HG03280 (cell line): ENCODE data around the gene UNC5C.

Source experiments
- ATAC-seq: cut with Tn5 transposase; IDR thresholded peaks from one replicate; pipeline ENCODE4 v1.9.1; 2021; ENCODE audit warnings: mild to moderate bottlenecking, moderate library complexity; ENCODE audit not compliant: unreplicated experiment

The UNC5C gene

DNA sequence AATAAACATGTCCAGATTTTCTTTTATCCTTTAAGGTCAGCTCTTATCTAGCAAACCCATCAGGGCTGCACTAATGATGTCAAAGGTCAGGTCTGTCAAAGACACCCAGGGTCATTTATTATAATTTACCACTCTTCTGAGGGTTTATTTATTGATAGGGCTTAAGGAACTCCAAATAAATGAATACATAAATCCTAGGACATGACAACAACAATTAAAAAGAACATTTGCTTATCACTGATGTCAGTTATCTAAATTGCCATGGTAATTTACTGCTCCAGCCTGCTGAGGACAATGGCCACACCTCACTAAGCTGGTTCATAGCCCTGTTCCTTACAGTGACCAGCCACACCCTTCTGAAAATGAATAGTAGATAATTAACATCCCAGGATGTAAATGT, 317.1 kb downstream of the UNC5C start:
- ATAC-seq, result no peak

DNA sequence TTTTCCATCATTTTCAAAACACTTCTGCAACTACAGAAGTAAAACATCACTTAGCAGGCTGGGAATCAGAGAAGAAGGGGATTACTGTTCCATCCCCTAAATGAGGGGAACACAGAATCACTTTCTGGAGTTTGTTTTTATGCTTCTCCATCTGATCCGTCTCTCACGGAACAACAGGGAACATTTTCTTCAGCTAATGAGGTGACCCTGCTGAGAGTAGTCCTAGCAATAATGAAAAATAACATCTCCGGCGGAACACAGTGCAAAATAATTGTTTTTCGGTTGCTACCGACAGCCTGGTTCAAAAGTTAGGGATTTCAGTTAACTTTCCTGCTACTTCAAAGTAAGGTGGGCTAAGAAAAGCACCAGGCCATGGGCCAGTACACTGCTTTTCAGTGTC, 322.9 kb downstream of the UNC5C start:
- no peak for ATAC-seq

DNA sequence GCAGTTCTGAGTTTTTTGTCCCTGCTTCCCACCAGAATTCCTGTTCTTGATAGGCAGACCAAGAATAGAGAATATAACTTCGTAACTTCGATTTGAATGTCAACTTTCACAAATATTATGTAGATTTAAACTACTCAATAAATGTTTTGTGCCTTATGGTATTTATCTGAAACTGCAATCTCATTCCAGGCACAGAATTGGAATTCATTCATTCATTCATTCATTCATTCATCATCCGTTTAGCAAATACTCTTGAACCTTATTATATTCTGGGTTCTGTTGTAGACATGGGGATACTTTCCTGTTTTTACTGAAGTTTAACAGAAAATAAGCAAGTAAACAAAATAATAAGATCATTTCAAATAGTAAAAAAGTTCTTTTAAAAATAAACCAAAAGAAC, 324.4 kb downstream of the UNC5C start:
- ATAC-seq, result no peak

DNA sequence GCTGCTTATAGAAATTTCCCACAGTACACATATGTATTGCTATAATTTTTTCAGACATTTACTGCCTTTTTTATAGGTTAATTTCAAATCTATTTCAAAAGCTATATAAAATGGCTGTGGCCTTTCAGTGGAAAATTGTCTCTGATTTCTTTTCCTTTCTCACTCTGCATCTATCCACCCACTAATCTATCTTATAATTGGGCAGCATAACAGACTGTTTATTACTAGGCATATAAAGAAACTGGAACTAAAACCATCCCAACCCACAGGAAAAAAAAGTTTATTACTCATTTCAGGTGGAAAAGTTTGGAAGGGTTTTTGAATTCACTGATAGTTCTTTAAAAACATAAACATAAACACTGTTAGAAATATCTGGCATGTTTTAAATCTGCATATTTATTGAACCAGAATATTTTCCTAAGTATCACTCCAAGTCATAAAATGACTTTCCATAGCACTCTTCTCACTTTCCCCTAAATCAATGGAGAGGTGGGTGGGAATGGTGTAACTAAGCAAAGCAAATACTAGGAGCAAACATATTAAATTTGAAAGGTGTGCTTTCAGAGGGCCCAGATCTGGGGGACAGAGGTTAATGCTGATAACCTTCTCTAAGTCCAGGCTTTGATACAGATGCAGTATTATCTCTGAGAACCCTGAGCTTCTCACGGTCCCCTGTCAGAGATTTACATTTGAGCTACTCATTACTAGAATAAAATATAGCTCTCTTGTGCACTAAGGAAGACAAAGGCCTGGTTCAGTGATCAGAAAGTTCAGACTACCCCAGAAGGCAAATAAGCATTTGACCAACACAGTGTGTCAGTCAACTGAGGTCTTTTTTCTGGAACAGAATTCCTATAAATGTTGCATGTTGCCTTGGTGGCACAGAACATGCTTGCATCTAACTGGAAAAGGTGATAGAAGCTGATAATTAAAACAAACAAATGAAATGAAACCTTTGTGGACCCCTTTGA, 328.3 kb downstream of the UNC5C start:
- no peak for ATAC-seq

DNA sequence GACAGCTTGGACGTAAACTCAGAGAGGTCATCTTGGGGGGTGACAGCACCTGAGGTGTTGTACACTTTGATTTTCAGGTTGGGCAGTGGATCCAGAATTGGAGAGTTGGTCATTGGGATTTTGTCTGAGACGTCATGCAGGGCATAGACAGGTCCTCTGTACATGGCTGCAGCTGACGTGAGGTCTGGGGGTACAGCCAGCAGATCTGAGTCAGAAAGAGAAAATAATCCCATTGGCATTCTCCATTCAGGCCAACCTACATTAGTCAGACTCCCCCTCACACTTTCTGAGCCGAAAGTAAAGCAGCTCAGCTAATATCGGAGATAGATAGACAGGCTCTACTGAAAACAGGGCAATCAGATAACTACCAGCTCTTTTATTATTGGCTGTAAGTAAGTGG, 329.7 kb downstream of the UNC5C start:
- no peak for ATAC-seq

DNA sequence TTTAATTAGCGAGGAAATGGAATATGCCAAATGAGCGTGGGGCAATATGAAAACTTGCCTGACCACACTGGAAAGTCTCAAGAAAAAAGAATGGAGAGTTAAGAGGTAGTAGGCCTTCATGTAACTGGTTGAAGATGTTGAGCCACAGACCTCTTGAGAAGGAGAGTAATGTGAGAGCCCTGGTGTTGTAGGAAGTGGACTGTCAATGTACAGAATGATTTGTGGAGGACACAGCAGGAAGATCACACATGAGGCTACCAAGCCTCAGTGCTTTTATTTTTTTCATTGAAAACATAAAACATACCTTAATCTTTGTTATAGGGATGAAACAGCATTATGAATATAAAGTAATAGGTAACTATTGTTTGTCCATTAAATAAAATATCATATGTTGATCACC, 331.6 kb downstream of the UNC5C start:
- no peak for ATAC-seq

DNA sequence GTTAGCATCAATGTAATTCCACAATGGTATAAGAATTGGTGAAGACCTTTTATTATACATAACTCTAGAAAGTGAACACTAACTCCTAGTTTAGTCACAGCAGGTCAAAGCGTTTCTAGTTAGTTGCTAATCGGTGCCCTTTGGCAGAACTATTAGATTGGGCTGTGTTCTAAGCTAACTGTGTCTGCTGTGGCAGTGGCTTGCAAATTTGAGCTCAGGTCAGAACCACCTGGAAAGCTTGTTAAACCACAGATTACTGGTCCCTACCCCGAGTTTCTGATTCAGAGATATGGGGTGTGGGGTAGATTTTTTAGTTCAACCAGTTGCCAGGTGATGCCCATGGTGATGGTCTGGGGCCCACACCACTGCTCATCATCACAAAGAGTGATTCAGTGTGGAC, 332.1 kb downstream of the UNC5C start:
- ATAC-seq, result no peak

DNA sequence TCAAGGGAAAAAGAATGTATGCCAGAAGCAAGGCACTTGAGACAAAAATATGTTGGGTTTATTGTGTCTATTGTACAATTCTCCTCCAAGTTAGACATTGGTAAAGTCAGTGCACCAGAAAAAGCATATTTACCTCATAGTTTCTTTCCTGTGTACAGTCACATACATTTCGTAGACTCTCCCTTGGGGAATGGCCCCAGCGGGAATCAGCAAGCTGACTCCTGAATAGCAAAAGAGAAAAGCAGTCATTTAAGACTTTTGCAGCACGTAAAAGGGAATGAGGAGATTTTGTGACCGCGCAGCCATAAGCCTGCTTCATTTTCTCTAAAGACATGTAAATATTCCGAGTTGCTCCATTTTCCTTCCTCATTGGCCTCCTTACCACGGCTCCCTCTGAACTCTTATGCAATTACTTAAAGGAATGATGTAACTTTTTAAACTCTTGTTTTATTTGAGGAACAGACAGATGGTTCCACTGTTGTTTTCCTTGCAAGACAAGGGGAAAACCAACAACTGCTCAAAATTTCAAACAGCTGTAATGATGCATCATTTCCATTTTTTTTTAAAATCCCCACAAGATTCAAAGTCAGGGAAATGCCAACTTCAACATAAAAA, 332.7 kb downstream of the UNC5C start:
- ATAC-seq, result no peak

DNA sequence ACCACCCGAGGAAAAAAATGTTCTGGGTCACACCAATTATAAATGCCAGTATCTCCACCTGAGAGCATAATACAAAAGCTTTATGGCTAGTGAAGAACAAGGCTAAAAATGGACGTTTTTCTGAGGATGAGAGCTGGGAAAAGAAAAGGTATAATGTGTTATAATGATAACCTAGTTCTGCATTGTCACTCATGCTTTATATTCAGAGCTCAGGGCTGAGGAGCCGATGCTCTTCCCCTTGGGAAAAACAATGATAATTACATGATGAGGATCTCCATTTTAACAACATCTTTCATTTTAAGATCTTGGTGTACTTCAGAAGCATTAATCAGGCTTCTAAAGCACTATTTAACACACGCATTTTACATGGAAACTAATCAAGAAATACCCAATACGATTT, 333.7 kb downstream of the UNC5C start:
- no peak for ATAC-seq

DNA sequence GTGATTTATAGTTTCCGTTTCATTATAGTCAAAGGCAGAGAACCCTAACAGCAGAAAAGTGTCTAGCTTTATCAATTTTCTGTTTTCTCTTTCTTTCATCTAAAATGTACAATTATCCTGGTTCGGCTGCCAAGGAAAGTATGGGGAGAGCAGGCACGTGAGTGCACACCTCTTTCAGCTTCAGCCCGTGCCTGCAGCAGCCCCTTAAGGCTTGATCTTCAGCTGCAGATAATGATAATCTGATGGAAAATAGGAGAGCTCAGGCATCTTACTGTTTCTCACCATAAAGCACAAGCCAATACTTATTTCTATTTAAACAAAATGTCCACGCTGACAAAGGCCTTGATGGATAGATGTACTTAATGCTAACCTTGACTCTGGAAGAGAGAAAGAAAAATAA, 334.4 kb downstream of the UNC5C start:
- ATAC-seq, result no peak

DNA sequence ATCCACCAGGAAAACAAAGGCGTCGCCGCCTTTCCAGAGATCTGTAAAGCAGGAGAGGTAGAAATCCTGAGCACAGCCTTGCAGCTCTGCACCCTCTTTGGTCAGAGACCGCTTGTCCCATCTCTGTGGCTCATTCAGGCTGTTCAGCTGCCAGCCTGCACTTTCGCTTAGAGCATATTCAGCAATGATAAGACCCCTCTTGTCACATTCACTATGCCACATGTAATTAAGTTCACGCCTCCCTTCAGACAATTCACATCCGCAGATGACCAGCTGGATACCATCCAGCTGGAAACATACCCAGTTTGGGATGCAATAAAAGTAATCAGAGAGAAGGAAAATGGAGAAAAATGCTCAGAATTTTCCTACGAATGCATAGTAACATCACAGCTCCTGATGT, 335.4 kb downstream of the UNC5C start:
- no peak for ATAC-seq

DNA sequence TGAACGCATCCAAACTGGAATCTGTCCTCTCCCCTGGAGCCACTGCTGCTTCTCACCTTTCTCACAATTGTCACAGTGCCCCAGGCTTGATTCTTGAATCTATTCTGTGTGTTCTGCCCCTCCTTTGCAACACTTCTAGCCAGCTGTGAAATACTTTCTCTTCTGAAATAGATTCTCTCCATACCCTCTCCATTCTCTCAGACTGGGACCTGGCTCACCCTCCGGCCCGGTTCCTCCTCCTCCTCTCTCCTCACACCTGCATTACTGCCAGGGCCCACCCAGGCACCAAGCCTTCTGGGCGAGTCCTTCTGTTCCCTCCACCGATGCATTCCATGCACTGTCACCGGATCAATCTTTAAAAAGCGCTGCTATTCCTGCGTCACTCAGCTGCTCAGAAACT, 336.1 kb downstream of the UNC5C start:
- ATAC-seq, result no peak

DNA sequence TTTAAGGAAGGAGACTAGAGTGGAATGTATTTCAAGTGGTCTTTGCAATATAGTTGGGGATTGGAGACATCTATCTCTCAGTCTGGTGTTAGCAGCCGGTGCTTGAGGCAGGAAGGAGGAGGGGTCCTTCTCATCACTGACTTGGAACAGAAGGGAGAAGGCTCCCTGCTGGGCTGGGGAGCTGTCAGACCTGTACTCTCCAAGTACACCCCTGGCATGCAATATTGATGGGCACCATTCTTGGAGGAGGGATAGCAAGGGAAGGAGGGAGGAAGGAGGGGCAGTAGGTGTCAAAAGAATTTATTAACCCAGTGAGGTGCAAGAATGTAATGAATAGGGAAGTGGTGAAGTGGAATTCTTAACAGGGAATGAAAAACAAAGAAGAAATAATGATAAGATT, 338.8 kb downstream of the UNC5C start:
- no peak for ATAC-seq

DNA sequence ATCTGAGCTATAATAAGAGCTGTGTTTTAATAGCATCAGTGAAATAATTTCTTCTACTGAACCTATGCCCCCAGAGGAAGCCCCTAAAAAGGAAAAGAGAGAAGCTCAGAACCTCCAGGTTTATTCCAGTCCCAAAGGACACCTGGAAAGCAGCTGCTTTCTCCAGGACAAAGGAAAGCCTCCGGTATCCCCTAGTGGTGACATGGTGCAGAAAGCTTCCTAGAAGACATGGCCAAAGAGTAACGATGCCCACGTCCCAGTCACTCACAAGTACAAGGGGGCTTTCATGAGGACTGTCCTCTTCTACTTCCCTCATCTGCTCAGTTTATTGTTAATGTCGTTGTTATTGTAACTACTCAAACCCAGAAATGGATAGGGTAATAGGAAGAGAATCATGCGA, 343.9 kb downstream of the UNC5C start:
- ATAC-seq, result no peak

DNA sequence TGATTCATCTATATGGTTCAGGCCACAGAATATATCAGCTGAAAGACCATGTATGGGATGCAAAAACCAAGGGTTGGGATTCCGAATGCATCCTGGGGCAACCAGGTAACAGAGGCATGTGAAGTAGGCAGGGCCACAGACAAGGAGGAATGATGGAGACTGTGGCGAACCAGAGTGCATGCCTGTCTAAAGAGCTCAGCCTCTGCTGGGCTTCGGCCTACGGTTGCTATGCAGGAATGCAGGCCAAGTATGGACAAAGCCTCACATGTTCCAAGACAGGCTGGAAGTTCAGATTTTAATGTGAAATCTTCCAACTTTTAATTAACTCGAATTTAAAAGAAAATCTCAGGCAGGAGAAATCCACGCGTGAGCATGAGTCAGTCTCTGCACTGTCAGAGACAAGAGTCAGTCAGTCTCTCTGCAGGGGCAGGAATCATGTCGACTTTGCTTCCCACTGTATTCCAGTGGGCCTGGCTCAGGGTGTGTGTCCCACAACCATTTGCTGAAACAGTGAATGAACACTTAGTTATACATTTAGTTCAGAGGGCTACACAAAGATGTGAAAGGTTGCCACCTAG, 344.4 kb downstream of the UNC5C start:
- no peak for ATAC-seq

DNA sequence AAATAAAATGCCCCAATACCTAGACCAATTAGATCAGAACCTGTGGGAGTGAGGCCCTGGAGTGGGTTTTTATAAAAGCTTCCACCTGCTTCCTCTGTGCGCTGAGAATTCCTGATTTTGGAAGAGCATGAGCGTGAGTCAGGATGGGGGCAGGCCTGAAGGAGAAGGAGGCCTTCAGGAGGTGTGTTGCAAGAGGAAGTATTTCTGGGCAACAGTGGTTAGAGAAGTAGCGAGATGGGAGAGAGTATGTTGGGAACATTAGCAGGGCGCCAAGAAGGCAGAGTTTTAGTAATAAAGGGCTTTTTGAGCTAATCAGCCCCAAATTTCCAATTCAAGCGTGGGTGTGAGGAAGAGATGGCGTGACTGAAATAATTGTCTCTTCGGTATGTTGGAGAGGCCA, 349.8 kb downstream of the UNC5C start:
- ATAC-seq, result no peak

DNA sequence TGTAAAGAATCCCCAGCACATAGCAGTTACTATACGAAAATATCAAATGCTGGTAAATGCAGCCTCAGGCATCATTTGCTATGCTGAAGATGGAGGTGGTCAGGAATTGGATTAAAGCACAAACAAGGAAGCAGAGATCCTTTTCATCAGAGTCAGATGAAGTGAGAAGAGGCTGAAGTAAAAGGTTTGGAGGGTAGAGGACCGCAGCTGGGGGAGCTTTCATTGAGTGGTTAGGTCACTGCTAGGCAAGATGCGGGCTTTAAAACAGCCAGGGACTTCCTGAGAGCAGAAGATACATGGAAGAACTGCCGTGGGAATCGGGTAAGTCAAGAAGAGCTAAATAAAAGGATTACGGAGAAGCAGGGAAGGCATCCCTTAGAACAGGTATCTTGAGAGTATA, 351.4 kb downstream of the UNC5C start:
- ATAC-seq, result no peak

DNA sequence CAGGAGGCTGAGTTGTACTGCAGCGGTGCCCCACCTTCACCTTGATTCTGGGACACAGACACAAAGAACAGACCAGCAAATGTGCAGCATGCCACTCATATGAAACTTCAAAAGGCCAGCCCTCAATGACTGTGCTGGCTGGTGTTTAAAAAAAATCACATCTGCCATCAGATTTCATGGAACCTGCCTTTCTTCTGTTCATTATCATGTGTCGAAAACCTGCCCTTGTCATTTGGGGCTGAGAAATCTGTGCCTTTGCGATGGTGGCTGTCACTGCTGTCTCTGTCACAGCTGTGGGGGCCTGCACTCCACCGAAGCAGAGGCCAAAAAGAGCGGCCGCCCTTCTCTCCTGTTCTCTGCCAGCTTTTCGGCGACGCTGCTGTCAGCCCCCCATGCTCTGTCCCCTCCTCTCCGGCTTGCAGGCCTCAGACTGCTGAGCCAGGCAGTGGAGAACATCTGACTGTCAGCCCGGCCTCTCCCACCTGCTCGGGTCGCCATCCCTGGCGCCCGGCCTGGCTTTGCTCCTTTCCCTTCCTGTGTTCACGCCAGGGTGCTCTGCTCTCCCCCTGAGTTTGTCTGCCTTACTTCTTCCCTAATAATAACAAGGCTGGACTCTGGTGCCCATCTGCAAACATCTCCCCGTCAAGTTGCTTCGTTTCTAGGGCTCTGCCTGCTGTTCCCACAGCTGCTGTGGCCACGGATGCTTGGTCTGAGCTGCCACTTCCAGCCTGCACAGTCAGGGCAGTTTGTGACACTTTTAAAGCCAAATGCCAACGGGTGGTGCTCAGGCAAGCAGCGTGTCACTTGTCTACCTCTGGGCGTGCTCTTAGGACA, 355.2 kb downstream of the UNC5C start:
- no peak for ATAC-seq

DNA sequence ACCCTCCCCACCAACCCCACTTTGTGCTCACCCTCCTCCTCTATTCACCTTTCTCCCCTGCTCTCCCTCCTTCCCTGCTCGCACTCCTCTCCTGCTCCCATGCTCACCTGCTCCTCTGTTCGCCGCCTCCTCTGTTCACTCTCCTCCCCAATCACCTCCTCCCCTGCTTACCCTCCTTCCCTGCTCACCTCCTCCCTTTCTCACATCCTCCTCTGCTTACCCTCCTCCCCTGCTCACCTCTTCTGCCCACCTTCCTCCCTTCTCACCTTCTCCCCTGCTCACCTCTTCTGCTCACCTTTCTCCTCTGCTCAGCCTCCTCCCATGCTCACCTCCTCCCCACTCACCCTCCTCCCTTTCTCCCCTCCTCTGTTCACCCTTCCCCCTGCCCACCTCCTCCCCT, 357.2 kb downstream of the UNC5C start:
- no peak for ATAC-seq

DNA sequence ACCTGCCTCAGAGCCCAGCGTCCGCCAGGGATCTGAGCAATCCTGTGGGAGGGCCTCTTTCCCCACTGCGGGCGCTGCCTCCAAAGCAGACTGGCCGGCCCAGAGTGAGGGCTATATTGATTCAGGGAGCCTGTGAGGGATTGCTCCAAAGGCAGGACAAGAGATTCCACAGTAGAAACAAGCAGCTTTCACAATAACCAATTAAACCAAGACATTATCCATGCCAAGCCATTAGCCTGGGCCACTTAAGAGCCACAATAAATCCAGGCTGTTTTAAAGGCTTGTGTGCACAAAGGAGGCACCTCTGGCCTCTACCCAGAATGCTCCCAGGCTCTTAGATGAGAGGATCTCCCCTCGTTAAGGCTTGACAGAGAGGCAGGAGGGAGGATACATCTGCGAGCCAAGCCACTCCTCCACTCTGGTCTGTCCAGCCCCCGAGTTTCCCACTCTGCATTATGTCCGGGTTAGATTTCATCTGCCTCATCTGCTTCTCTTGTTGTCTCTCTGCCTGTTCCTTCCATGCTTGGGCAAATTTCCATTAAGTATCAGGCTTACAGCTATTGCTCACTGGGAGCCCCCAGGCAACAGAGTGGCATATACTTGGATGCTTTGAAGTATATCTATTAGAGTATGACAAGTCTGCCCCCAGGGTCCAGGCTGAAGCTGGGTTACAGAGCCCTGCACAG, 357.9 kb downstream of the UNC5C start:
- no peak for ATAC-seq
